Adrenal gland (tissue), 12 donors: ENCODE results near the gene FAM78A. TPM values are rescaled to one million over a fixed set of nuclear protein-coding genes. Genes with fewer than 3 reads are reported as not detected.

Experiments used
- DNase-seq, 7 donors: peaks; one replicate each; pipeline ENCODE4 v3.0.0-alpha.2; 2019 to 2020
- H3K27ac ChIP-seq, 5 donors: fragments of 200-600 bp; sonication (generic) in 4 of 5; 1 replicate in 3 of 5; 2 replicates in 2 of 5; pipeline versions ENCODE4 v1.5.1 to v1.8.0; 2016 to 2020; ENCODE audit warnings: mild to moderate bottlenecking in 1 of 5
- H3K27me3 ChIP-seq: fragments of 200-600 bp; 2 replicates; pipeline ENCODE4 v1.8.0; 2021
- H3K36me3 ChIP-seq, 2 donors: fragments of 200-600 bp; replicated peaks in 1 of 2; 1 replicate in 1 of 2; 2 replicates in 1 of 2; pipeline versions ENCODE4 v1.5.1 to v1.8.0; 2018 to 2022
- H3K4me1 ChIP-seq, 2 donors: fragments of 200-600 bp; replicated peaks in 1 of 2; 1 replicate in 1 of 2; 2 replicates in 1 of 2; pipeline versions ENCODE4 v1.5.1 to v1.8.0; 2018 to 2021
- H3K4me3 ChIP-seq, 4 donors: fragments of 200-600 bp; sonication (generic) in 3 of 4; one replicate each; pipeline ENCODE4 v1.5.1; 2016 to 2018
- H3K9me3 ChIP-seq, 3 donors: fragments of 200-600 bp; sonication (generic) in 1 of 3; replicated peaks in 1 of 3; 1 replicate in 2 of 3; 2 replicates in 1 of 3; pipeline versions ENCODE4 v1.5.1 to v1.8.0; 2016 to 2021
- POLR2A ChIP-seq, 2 donors: fragments of 450-650 bp; IDR thresholded peaks; one replicate each; pipeline ENCODE4 v1.6.1; 2017; ENCODE audit warnings: antibody characterized with exemption in 2 of 2, mild to moderate bottlenecking in 2 of 2, moderate library complexity in 1 of 2
- WGBS, 4 donors: extraction: QIAGEN DNeasy Blood & Tissue Kit in 2 of 4; methylation state at CpG; one replicate each; pipeline versions ENCODE4 v1.1.5 to v1.1.7; 2013 to 2017; 5-methylcytosine and 5-hydroxymethylcytosine counted together
- intact Hi-C, 2 donors: fragments of 100-400 bp; cut with DNase I; formaldehyde crosslinking; loops; one replicate each; pipeline versions ENCODE4 v1.14.1 to v1.15.0; 2022 to 2023
- polyA plus RNA-seq, 3 donors: library from polyadenylated mRNA; stranded (reverse); fragments of 200-250 nt in 2 of 3; fragments of 350-450 nt in 1 of 3; fragmentation: Illumina TruSeq in 1 of 3; extraction: RNeasy Lipid Tissue Mini Kit (QIAGEN cat#74804) in 1 of 3; gene quantifications; one replicate each; pipeline ENCODE4 v1.2.3, GENCODE V29; 2013 to 2014
- total RNA-seq, 9 donors: library from RNA; depleted of rRNA in 4 of 9; stranded (reverse); fragments of >200 nt in 4 of 9; fragments of 120-200 nt in 1 of 9; fragmentation: NEBNext Ultra II Directional in 1 of 9; extraction: Animal tissue kit (Norgen Biotek cat#: 25700) in 1 of 9; gene quantifications; one replicate each; pipeline versions ENCODE4 v1.1.0 to v1.2.4, GENCODE V29; 2013 to 2023
- TF ChIP-seq, protein P1 (sequence below), 6 experiments: fragments of 450-650 bp in 4 of 6; fragments of 200-600 bp in 2 of 6; sonication (generic) in 1 of 6; IDR thresholded peaks; 1 replicate in 5 of 6; 2 replicates in 1 of 6; pipeline versions ENCODE4 v1.5.1 to v1.8.0; 2016 to 2021; ENCODE audit warnings: antibody characterized with exemption in 6 of 6, mild to moderate bottlenecking in 2 of 6, moderate library complexity in 1 of 6
- donor health status: healthy with polysubstance abuse.
- donor health status: Bipolar disorder and iron deficiency.
- donor health status: DM: yes; HTN: yes; CAD: no.
- donor health status: DM: no; HTN: no; CAD: no.
- donor health status: DM: no; HTN: no; CAD: no.
- donor health status: DM: yes; HTN: yes; CAD: no.

Gene FAM78A
- total and polyA plus RNA-seq, 12 donors = 1.1 to 11.7 (median 6.5) TPM

DNA sequence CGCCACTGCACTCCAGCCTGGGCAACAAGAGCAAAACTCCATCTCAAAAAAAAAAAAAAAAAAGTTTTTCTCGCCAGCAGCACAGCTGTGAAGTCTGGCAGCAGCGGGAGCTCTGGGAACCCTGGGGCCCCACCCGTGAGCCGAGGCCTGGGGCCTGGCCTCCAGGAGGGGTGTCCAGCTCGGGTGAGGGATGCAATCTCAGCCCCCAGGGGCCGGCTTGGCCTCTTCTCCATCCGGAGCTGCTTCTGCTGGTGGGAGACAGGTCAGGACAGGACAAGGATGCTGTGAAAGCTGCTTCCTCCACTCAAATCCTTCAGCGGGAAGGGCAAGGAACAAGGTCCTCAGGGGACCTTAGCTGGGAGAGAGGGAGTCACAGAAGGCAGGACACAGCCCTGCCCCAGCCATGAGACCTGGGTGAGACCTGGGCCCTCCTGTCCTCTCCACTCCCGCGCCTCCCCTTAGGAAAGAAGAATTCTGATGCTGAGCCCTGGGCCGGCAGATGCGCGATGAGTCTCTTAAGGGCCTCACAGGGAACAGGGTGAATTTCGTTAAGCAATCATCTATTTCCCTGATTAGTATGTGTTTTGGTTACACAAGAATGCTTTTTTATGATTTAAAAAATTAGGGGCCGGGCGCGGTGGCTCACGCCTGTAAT is 43.8 kb upstream of the FAM78A start:
- H3K36me3 ChIP-seq = no peaks in the 10 kb centered on the region
- no peaks in the 10 kb centered on the region for H3K9me3 ChIP-seq
- TF ChIP-seq, protein P1, sequence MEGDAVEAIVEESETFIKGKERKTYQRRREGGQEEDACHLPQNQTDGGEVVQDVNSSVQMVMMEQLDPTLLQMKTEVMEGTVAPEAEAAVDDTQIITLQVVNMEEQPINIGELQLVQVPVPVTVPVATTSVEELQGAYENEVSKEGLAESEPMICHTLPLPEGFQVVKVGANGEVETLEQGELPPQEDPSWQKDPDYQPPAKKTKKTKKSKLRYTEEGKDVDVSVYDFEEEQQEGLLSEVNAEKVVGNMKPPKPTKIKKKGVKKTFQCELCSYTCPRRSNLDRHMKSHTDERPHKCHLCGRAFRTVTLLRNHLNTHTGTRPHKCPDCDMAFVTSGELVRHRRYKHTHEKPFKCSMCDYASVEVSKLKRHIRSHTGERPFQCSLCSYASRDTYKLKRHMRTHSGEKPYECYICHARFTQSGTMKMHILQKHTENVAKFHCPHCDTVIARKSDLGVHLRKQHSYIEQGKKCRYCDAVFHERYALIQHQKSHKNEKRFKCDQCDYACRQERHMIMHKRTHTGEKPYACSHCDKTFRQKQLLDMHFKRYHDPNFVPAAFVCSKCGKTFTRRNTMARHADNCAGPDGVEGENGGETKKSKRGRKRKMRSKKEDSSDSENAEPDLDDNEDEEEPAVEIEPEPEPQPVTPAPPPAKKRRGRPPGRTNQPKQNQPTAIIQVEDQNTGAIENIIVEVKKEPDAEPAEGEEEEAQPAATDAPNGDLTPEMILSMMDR (IDR thresholded peaks at IDR 0.05) = no peak
- no peak for TF ChIP-seq POLR2A (IDR thresholded peaks at IDR 0.05)
- DNase-seq = no peak
- no peaks in the 10 kb centered on the region for H3K4me1 ChIP-seq
- no peak overlapping the region for H3K27ac ChIP-seq
- intact Hi-C loops = no loop called here
- H3K27me3 ChIP-seq = no peaks in the 10 kb centered on the region
- WGBS, 4 donors = 74 to 79% (median 76%) methylated on average over 16 to 19 of the region's 19 CpGs
- H3K4me3 ChIP-seq = no peak overlapping the region

DNA sequence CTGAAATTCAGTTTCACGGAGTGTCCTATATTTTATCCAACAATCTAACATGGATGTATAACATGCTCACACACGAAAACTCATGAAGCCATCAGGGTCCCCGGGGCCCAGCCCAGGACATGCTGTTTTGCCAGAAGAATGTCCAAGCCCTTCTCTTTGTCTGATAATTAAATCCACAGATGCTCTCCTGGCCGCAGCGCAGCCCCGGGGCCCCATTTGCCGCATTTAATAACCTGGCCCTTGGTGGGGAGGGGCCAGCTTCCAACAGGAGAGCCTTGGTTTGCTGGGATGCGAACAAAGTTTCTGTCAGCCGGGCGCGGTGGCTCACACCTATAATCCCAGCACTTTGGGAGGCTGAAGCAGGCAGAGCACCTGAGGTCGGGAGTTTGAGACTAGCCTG is 43.2 kb upstream of the FAM78A start:
- Histone ChIP-seq H3K4me3 (no peak overlapping the region), H3K9me3 (no peaks in the 10 kb centered on the region), H3K27me3 (no peaks in the 10 kb centered on the region), H3K27ac (no peak overlapping the region), H3K36me3 (no peaks in the 10 kb centered on the region), H3K4me1 (no peaks in the 10 kb centered on the region)
- 77 to 91% (median 85%) methylated on average over 11 to 12 of the region's 12 CpGs for WGBS, 4 donors
- TF ChIP-seq, protein P1 (IDR thresholded peaks at IDR 0.05) = no peak
- TF ChIP-seq POLR2A (IDR thresholded peaks at IDR 0.05) = no peak
- no peak for DNase-seq
- intact Hi-C loops = no loop called here

DNA sequence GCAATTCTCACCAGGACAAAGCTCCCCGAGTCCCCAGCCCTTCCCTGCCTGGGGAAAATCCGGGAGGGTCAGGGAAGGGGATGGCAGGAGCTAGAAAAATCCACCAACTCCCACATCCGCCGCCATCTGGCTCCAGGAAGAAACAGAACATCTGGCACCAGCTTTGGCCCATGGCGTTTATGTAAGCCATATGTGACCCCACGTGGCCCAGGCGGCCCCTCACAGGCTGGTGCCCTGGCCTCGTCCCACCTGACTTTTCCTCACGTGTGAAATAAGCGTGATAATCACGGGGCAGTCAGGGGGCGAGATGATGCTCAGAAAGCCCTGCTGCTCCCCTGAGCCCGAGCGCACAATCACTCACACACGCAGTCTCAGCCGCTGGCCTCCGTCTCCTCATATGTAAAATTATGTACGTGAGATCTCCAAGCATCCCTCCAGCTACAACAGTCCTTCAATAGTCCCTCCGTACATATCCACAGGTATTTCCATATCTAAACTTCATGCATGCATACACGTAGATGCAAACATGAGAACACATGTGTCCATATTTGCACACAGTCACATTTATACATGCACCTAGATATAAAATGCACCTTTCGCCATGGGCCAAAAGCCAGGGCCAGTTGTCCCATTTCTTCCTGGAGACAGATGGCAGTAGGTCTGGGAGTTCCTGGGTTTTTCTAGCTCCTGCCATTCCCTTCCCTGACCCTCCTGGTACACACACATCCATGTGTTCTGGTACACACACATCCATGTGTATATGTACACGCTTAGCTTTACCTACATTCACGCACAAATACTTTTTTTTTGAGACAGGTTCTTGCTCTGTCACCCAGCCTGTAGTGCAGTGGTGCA is 42.1 kb upstream of the FAM78A start:
- no peaks in the 10 kb centered on the region for H3K9me3 ChIP-seq
- H3K4me1 ChIP-seq = no peaks in the 10 kb centered on the region
- H3K4me3 ChIP-seq = no peak overlapping the region
- no peak for DNase-seq
- H3K27ac ChIP-seq = no peak overlapping the region
- TF ChIP-seq, protein P1 (IDR thresholded peaks at IDR 0.05) = no peak
- no peak for TF ChIP-seq POLR2A (IDR thresholded peaks at IDR 0.05)
- intact Hi-C loops = no loop called here
- no peaks in the 10 kb centered on the region for H3K27me3 ChIP-seq
- WGBS, 4 donors = 72 to 89% (median 80%) methylated on average over 20 to 23 of the region's 23 CpGs
- no peaks in the 10 kb centered on the region for H3K36me3 ChIP-seq

GRCh38 chr9:131312822-131313770 is 36.8 kb upstream of the FAM78A start:
- WGBS, 4 donors = 89 to 94% (median 90%) methylated on average over 27 to 28 of the region's 28 CpGs

More at GRCh38 chr9:131312822-131313770, 36.8 kb upstream of the FAM78A start:
- Histone ChIP-seq H3K27ac (no peak overlapping the region), H3K27me3 (no peaks in the 10 kb centered on the region), H3K36me3 (no peaks in the 10 kb centered on the region), H3K4me3 (no peak overlapping the region), H3K4me1 (no peaks in the 10 kb centered on the region), H3K9me3 (no peaks in the 10 kb centered on the region)
- TF ChIP-seq, protein P1 (IDR thresholded peaks at IDR 0.05) = no peak
- TF ChIP-seq POLR2A (IDR thresholded peaks at IDR 0.05) = no peak
- DNase-seq = no peak
- intact Hi-C loops = no loop called here
